OCI-LY1 (cell line): ENCODE data around the gene TMIE.

Experiments used
- H2AFZ ChIP-seq: fragments of 200-600 bp; sonication (generic), shearing (Covaris generic); 2 replicates; pipeline ENCODE4 v1.6.0; 2014; ENCODE audit warnings: antibody characterized with exemption, mild to moderate bottlenecking, low read length
- H3F3A ChIP-seq: fragments of 200-600 bp; sonication (generic), shearing (Covaris generic); 2 replicates; pipeline ENCODE4 v1.6.0; 2014; ENCODE audit warnings: mild to moderate bottlenecking, antibody characterized with exemption, low read length, moderate library complexity; ENCODE audit not compliant: insufficient read depth
- H3K27ac ChIP-seq: fragments of 200-600 bp; sonication (generic); 2 replicates; pipeline ENCODE4 v1.5.1; 2014; ENCODE audit warnings: low read length, mixed run types, mild to moderate bottlenecking, low read depth; ENCODE audit not compliant: poor library complexity, severe bottlenecking
- H3K27me3 ChIP-seq: fragments of 200-600 bp; sonication (generic); 2 replicates; pipeline ENCODE4 v1.6.0; 2014; ENCODE audit warnings: antibody characterized with exemption, mild to moderate bottlenecking, low read length, moderate library complexity; ENCODE audit not compliant: insufficient read depth
- H3K36me3 ChIP-seq: fragments of 200-600 bp; sonication (generic); 2 replicates; pipeline ENCODE4 v1.6.1; 2014; ENCODE audit warnings: mild to moderate bottlenecking, antibody characterized with exemption, low read length, moderate library complexity, mixed read lengths; ENCODE audit not compliant: insufficient read depth
- H3K4me1 ChIP-seq: fragments of 200-600 bp; sonication (generic); 2 replicates; pipeline ENCODE4 v1.5.1; 2014; ENCODE audit warnings: mild to moderate bottlenecking, low read length, moderate library complexity; ENCODE audit not compliant: insufficient read depth, severe bottlenecking
- H3K4me2 ChIP-seq: fragments of 200-600 bp; sonication (generic), shearing (Covaris generic); 2 replicates; pipeline ENCODE4 v1.6.1; 2014; ENCODE audit warnings: low read length
- H3K4me3 ChIP-seq: fragments of 200-600 bp; sonication (generic); 2 replicates; pipeline ENCODE4 v1.5.1; 2014; ENCODE audit warnings: low read length, low read depth, mild to moderate bottlenecking, mixed read lengths; ENCODE audit not compliant: poor library complexity, severe bottlenecking
- H3K79me2 ChIP-seq: fragments of 200-600 bp; shearing (Covaris generic); 2 replicates; pipeline ENCODE4 v1.6.1; 2016; ENCODE audit warnings: mixed run types, low read length, mixed read lengths; ENCODE audit not compliant: insufficient read depth
- H3K9ac ChIP-seq: fragments of 200-600 bp; sonication (generic), shearing (Covaris generic); 2 replicates; pipeline ENCODE4 v1.6.1; 2014; ENCODE audit warnings: mild to moderate bottlenecking, low read length, mixed read lengths
- H3K9me2 ChIP-seq: fragments of 200-600 bp; sonication (generic), shearing (Covaris generic); 2 replicates; pipeline ENCODE4 v1.6.1; 2014; ENCODE audit warnings: low read depth, mild to moderate bottlenecking, low read length, mixed read lengths
- H3K9me3 ChIP-seq: fragments of 200-600 bp; shearing (Covaris generic); 2 replicates; pipeline ENCODE4 v1.6.1; 2014; ENCODE audit warnings: low read length, mixed read lengths
- H4K20me1 ChIP-seq: fragments of 200-600 bp; sonication (generic), shearing (Covaris generic); 2 replicates; pipeline ENCODE4 v1.6.0; 2016; ENCODE audit warnings: mild to moderate bottlenecking, low read length; ENCODE audit not compliant: insufficient read depth
- EZH2 ChIP-seq: fragments of 200-600 bp; sonication (generic), shearing (Covaris generic); IDR thresholded peaks from 2 replicates; pipeline ENCODE4 v1.8.0; 2017; ENCODE audit warnings: borderline replicate concordance, mixed run types, mild to moderate bottlenecking, antibody characterized with exemption, low read length, moderate library complexity, mixed read lengths
- TF ChIP-seq, protein P1 (sequence below): fragments of 200-600 bp; sonication (generic), shearing (Covaris generic); IDR thresholded peaks from 2 replicates; pipeline ENCODE4 v1.5.1; 2017; ENCODE audit warnings: mild to moderate bottlenecking, antibody characterized with exemption, low read length, moderate library complexity, mixed read lengths

Gene TMIE

DNA sequence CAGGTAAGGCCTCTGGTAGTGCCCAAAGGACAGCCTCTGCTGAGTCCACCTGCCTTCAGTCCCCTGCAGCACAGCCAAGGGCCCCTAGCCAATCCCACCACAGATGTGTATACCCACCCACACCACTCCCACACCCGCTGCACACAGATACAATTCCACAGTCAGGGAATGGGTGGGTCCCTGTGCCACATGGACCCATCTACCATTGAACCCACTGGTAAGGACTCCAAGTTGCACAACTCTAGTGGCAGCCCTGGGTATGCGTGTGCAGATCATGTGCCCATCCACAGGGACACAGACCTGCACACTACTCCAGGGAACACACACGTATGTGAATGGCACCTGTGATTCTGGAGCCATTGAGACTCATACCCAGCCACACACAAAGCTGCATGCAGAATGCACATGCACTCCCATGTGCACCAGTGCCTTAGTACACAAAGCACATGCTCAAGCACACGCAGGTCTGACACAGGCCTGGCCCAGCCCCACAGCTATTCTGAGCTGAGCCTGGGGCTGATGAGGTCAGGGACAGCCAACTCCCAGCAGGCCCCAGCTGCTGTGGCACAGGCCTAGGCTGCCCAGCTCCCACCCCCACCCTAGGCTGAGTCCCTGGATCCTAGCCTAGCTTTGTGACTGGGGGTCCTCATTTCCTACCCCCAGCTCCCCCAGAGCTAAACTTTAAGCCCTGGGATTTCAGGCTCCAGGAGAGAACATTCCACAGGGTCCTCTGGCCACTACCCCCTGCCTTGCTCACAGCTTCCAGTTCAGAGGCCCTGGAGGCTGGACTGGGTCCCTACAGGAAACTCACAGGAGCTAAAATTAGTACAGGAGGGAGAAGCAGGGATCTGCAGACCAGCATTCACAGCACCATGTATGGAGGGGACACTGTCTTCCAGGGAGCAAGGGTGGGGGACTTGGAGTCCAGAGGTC, 5.0 kb upstream of the TMIE start:
- Histone ChIP-seq H3K27ac (no peak overlapping the region), H3K4me1 (peaks cover 10% of the 10 kb centered on the region), H3K9me2 (no peaks in the 10 kb centered on the region), H3K4me2 (no peak overlapping the region), H3K27me3 (0 out of 2 replicates have a peak, but pooled peaks cover 10% of the 10 kb centered on the region), H2AFZ (no peak overlapping the region), H3K9me3 (no peaks in the 10 kb centered on the region), H3F3A (no peaks in the 10 kb centered on the region), H3K79me2 (no peaks in the 10 kb centered on the region), H3K9ac (no peak overlapping the region), H3K4me3 (no peak overlapping the region), H4K20me1 (no peaks in the 10 kb centered on the region), H3K36me3 (no peaks in the 10 kb centered on the region)
- TF ChIP-seq, protein P1, sequence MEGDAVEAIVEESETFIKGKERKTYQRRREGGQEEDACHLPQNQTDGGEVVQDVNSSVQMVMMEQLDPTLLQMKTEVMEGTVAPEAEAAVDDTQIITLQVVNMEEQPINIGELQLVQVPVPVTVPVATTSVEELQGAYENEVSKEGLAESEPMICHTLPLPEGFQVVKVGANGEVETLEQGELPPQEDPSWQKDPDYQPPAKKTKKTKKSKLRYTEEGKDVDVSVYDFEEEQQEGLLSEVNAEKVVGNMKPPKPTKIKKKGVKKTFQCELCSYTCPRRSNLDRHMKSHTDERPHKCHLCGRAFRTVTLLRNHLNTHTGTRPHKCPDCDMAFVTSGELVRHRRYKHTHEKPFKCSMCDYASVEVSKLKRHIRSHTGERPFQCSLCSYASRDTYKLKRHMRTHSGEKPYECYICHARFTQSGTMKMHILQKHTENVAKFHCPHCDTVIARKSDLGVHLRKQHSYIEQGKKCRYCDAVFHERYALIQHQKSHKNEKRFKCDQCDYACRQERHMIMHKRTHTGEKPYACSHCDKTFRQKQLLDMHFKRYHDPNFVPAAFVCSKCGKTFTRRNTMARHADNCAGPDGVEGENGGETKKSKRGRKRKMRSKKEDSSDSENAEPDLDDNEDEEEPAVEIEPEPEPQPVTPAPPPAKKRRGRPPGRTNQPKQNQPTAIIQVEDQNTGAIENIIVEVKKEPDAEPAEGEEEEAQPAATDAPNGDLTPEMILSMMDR: no peak

DNA sequence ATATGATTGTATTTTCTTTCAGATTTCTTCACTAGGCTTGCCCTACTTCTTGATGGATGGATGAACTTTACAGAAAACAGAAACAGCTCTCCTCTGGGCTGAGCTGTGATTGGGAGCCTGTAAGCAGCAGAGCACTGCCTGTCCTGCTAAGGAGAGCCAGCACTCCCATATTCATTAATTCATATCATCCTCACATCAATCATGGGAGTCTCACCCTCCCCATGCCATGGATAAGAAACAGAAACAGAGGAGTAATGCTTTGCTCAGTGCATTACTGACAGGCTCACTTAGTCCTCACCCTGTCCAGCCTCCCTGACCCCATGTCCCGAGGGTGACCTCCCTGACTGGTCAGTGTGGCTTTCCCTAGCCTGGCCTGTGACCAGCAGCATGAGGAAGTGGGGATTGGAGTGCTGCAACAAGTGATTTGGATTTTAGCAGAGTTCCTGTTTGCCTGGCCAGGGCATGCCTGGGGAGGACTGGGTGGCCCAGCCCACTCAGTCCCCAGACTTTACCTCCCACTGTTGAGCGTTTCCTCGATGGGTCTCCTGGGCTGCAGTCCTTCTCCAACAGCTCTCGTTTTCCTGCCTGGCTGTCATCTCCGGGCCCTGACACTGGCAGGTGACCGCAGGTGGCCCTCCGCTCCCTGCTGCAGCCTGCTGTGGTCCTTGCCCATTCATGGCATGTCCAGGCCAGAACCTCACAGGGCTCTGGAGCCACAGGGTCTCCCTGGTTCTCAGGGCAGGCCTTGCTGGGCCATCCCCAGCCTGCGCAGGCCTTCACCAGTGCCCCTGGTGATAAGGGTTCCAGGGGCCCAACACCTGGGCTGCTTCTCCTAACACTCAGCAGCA, 1.3 kb upstream of the TMIE start:
- Histone ChIP-seq H3K9ac (no peak overlapping the region), H3F3A (no peaks in the 10 kb centered on the region), H3K79me2 (no peaks in the 10 kb centered on the region), H3K4me2 (no peak overlapping the region), H3K36me3 (no peaks in the 10 kb centered on the region), H2AFZ (no peak overlapping the region), H3K27ac (no peak overlapping the region), H3K4me3 (no peak overlapping the region), H3K9me2 (no peaks in the 10 kb centered on the region), H4K20me1 (no peaks in the 10 kb centered on the region), H3K27me3 (0 out of 2 replicates have a peak, but pooled peaks cover 6% of the 10 kb centered on the region), H3K9me3 (no peaks in the 10 kb centered on the region), H3K4me1 (no peaks in the 10 kb centered on the region)
- TF ChIP-seq, protein P1: no peak
- no peak for TF ChIP-seq EZH2

DNA sequence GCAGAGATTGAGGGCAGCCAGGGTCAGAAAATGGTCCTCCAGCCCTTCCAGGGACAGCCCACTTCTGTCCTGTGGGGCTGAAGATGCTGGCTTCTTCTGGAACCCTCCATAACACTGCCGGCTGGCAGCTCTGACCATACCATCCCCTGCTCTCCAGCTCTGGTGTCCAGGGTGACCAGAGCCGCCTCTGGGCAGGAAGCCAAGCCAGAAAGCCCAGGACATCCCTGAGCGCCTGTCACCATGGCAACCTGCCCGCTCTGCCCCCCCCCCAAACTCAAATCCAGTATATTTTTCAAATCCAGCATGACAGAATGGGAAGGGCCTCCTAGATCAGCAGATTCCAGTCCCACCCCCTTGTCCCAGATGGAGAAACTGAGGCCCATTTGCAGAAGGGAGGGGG, 420 bp upstream of the TMIE start:
- no peak overlapping the region for H3K4me3 ChIP-seq
- 0 out of 2 replicates have a peak, but pooled peaks cover 6% of the 10 kb centered on the region for H3K27me3 ChIP-seq
- H2AFZ ChIP-seq: no peak overlapping the region
- no peaks in the 10 kb centered on the region for H3K79me2 ChIP-seq
- no peaks in the 10 kb centered on the region for H3K4me1 ChIP-seq
- no peaks in the 10 kb centered on the region for H3F3A ChIP-seq
- H3K9ac ChIP-seq: no peak overlapping the region
- no peaks in the 10 kb centered on the region for H4K20me1 ChIP-seq
- H3K9me3 ChIP-seq: no peaks in the 10 kb centered on the region
- TF ChIP-seq, protein P1: no peak
- TF ChIP-seq EZH2: no peak
- H3K27ac ChIP-seq: no peak overlapping the region
- no peaks in the 10 kb centered on the region for H3K9me2 ChIP-seq
- no peak overlapping the region for H3K4me2 ChIP-seq
- H3K36me3 ChIP-seq: no peaks in the 10 kb centered on the region
